Keratinocyte (primary cell): Measurements from ENCODE around the gene PARD3. TPM values are rescaled to one million over a fixed set of nuclear protein-coding genes. Genes with fewer than 3 reads are reported as not detected.

Experiments used
- DNase-seq: peaks from one replicate; pipeline ENCODE4 v3.0.0-alpha.2; 2011; ENCODE audit warnings: low read depth, missing footprints, low spot score
- FAIRE-seq: peaks from 2 replicates; lab custom pipeline; 2011; peaks lifted over from hg19 to GRCh38; lab: Jason Lieb, UNC
- H2AFZ ChIP-seq: 2 replicates; pipeline ENCODE4 v1.6.0; 2012; ENCODE audit warnings: low read length, control low read depth, inconsistent platforms; ENCODE audit not compliant: control insufficient read depth
- H3K27ac ChIP-seq: 2 replicates; pipeline ENCODE4 v1.5.1; 2011; ENCODE audit warnings: low read length; ENCODE audit not compliant: control insufficient read depth, insufficient read depth
- H3K27me3 ChIP-seq: 3 replicates; pipeline ENCODE4 v1.6.0; 2011; ENCODE audit warnings: low read length; ENCODE audit not compliant: control insufficient read depth, insufficient read depth; ENCODE audit errors: extremely low read depth
- H3K36me3 ChIP-seq, 2 experiments: 2 replicates in 1 of 2; 3 replicates in 1 of 2; pipeline ENCODE4 v1.5.1; 2011; ENCODE audit warnings: low read length in 2 of 2, mild to moderate bottlenecking in 1 of 2; ENCODE audit not compliant: control insufficient read depth in 2 of 2, insufficient read depth in 2 of 2; ENCODE audit errors: extremely low read depth in 1 of 2
- H3K4me1 ChIP-seq: 3 replicates; pipeline ENCODE4 v1.5.1; 2011; ENCODE audit warnings: low read length; ENCODE audit not compliant: control insufficient read depth, insufficient read depth; ENCODE audit errors: extremely low read depth
- H3K4me2 ChIP-seq: 3 replicates; pipeline ENCODE4 v1.6.0; 2011; ENCODE audit warnings: low read depth, low read length; ENCODE audit not compliant: control insufficient read depth, insufficient read depth; ENCODE audit errors: extremely low read depth
- H3K4me3 ChIP-seq, 3 experiments: fragments of 200-600 bp in 1 of 3; sonication (generic) in 1 of 3; 2 replicates in 2 of 3; 3 replicates in 1 of 3; pipeline ENCODE4 v1.5.1; 2011 to 2016; ENCODE audit warnings: low read length in 3 of 3, mild to moderate bottlenecking in 3 of 3, control low read depth in 2 of 3, inconsistent platforms in 1 of 3, low read depth in 1 of 3, mixed read lengths in 1 of 3, mixed run types in 1 of 3, moderate library complexity in 1 of 3; ENCODE audit not compliant: control insufficient read depth in 2 of 3, insufficient read depth in 2 of 3; ENCODE audit errors: extremely low read depth in 1 of 3
- H3K79me2 ChIP-seq: 2 replicates; pipeline ENCODE4 v1.6.0; 2012; ENCODE audit warnings: low read length; ENCODE audit not compliant: control insufficient read depth, insufficient read depth
- H3K9ac ChIP-seq: 3 replicates; pipeline ENCODE4 v1.6.0; 2011; ENCODE audit warnings: low read length; ENCODE audit not compliant: control insufficient read depth, insufficient read depth; ENCODE audit errors: extremely low read depth
- H3K9me1 ChIP-seq: 3 replicates; pipeline ENCODE4 v1.6.0; 2011; ENCODE audit warnings: low read length; ENCODE audit not compliant: control insufficient read depth, insufficient read depth; ENCODE audit errors: extremely low read depth
- H3K9me3 ChIP-seq: 2 replicates; pipeline ENCODE4 v1.5.1; 2012; ENCODE audit warnings: low read depth, low read length; ENCODE audit not compliant: control insufficient read depth
- H4K20me1 ChIP-seq: 3 replicates; pipeline ENCODE4 v1.6.0; 2011; ENCODE audit warnings: low read length; ENCODE audit not compliant: control insufficient read depth, insufficient read depth; ENCODE audit errors: extremely low read depth
- CTCF ChIP-seq, 3 experiments: IDR thresholded peaks in 1 of 3; conservative IDR thresholded peaks in 1 of 3; optimal IDR thresholded peaks in 1 of 3; 2 replicates in 2 of 3; 3 replicates in 1 of 3; pipeline versions ENCODE3 to v1.5.1; 2011; ENCODE audit warnings: low read length in 3 of 3, mild to moderate bottlenecking in 3 of 3, moderate library complexity in 2 of 3, control low read depth in 1 of 3, inconsistent platforms in 1 of 3; ENCODE audit not compliant: insufficient read depth in 2 of 3; ENCODE audit errors: extremely low read depth in 1 of 3
- EZH2 ChIP-seq: IDR thresholded peaks from one replicate; pipeline ENCODE4 v1.6.1; 2012; ENCODE audit warnings: inconsistent platforms, mild to moderate bottlenecking, low read length, moderate library complexity
- dilution Hi-C: fragments of 300-500 bp; cut with MboI; formaldehyde crosslinking; loops from one replicate; pipeline ENCODE4 v1.7.0; 2020; ENCODE audit warnings: low sequenced_read_pairs; ENCODE audit not compliant: extremely low pct_ligation_motif_present
- polyA plus RNA-seq, 5 experiments: library from polyadenylated mRNA; depleted of rRNA in 3 of 5; stranded (reverse) in 3 of 5; stranded (forward) in 1 of 5; unstranded in 1 of 5; fragments of >200 nt; gene quantifications; 1 replicate in 1 of 5; 2 replicates in 3 of 5; 3 replicates in 1 of 5; pipeline versions ENCODE4 v1.2.1 to v1.2.3, GENCODE V29; 2011 to 2012; ENCODE audit warnings: missing spikeins in 2 of 5, low read depth in 1 of 5, low replicate concordance in 1 of 5

Gene PARD3
- polyA plus RNA-seq, 1 donor (not counting 4 experiments of a cell fraction or from before 2014, with no cell fraction given): 46.4 TPM

GRCh38 chr10:34413756-34414587, 401.1 kb downstream of the PARD3 start:
- FAIRE-seq: no peak

GRCh38 chr10:34413214-34413613, 401.9 kb downstream of the PARD3 start:
- TF ChIP-seq EZH2 (no peak), CTCF (optimal IDR thresholded peaks at IDR 0.05 in 1 of 3, IDR thresholded peaks at IDR 0.05 in 1 of 3, conservative IDR thresholded peaks at IDR 0.05 in 1 of 3; ENCODE audit: extremely low read depth in 1 of 3, insufficient read depth in 2 of 3, low read length in 3 of 3) (no peak)
- no peaks in the 10 kb centered on the region for H3K9me1 ChIP-seq
- DNase-seq (no peak), FAIRE-seq (no peak)
- no peak overlapping the region for H3K4me2 ChIP-seq
- no peaks in the 10 kb centered on the region for H3K79me2 ChIP-seq
- no peak overlapping the region for H2AFZ ChIP-seq
- no peaks in the 10 kb centered on the region for H4K20me1 ChIP-seq
- H3K36me3 ChIP-seq: no peaks in the 10 kb centered on the region
- no peaks in the 10 kb centered on the region for H3K27me3 ChIP-seq
- H3K4me1 ChIP-seq: no peaks in the 10 kb centered on the region
- no peaks in the 10 kb centered on the region for H3K9me3 ChIP-seq
- no peak overlapping the region for H3K27ac ChIP-seq
- no peak overlapping the region for H3K9ac ChIP-seq
- H3K4me3 ChIP-seq: no peak overlapping the region
- dilution Hi-C loops: no loop called here

More at GRCh38 chr10:34413756-34414587, 401.1 kb downstream of the PARD3 start:
- no peaks in the 10 kb centered on the region for H3K9me3 ChIP-seq
- dilution Hi-C loops: no loop called here
- TF ChIP-seq EZH2 (no peak), CTCF (optimal IDR thresholded peaks at IDR 0.05 in 1 of 3, IDR thresholded peaks at IDR 0.05 in 1 of 3, conservative IDR thresholded peaks at IDR 0.05 in 1 of 3; ENCODE audit: extremely low read depth in 1 of 3, insufficient read depth in 2 of 3, low read length in 3 of 3) (no peak)
- H3K27me3 ChIP-seq: no peaks in the 10 kb centered on the region
- no peaks in the 10 kb centered on the region for H3K9me1 ChIP-seq
- no peak overlapping the region for H2AFZ ChIP-seq
- H3K9ac ChIP-seq: no peak overlapping the region
- H3K79me2 ChIP-seq: no peaks in the 10 kb centered on the region
- H3K4me2 ChIP-seq: no peak overlapping the region
- no peaks in the 10 kb centered on the region for H3K4me1 ChIP-seq
- H3K27ac ChIP-seq: no peak overlapping the region
- DNase-seq: no peak
- H3K4me3 ChIP-seq: no peak overlapping the region
- no peaks in the 10 kb centered on the region for H4K20me1 ChIP-seq
- no peaks in the 10 kb centered on the region for H3K36me3 ChIP-seq
